Measurements from ENCODE around the gene ABHD11. TPM values are rescaled to one million over a fixed set of nuclear protein-coding genes. Genes with fewer than 3 reads are reported as not detected.

Gene ABHD11
- total and polyA plus RNA-seq, 9 of the 15 experiments (the other 6 are each of a cell fraction or from before 2014, with no cell fraction given), result 7.7 to 44.2 (median 18.9) TPM

- TF ChIP-seq RERE (CRISPR knock-in tag; IDR thresholded peaks at IDR 0.05; ENCODE audit: borderline replicate concordance), result no peak
Observed at GRCh38 chr7:73786588-73786987, 48.0 kb upstream of the ABHD11 start (continued).

GRCh38 chr7:73779517-73779916, 40.9 kb upstream of the ABHD11 start:
- in situ Hi-C loops (cut with MboI), result no loop called here
- no peaks in the 10 kb centered on the region for H3K79me2 ChIP-seq (ENCODE audit: control insufficient read depth, insufficient read depth, low read length)
- CTCF ChIA-PET (ENCODE audit: low intra/inter-chr PET ratio), result interaction anchor here (1.1 kb wide), 1 partner anchor 76 kb away, joined by 3 read pairs; no protein-coding TSS in a partner anchor
- POLR2A ChIA-PET, result no interaction called here
- no peak overlapping the region for H3K9ac ChIP-seq (ENCODE audit: insufficient read depth in 1 of 2, low read depth in 2 of 2, low read length in 2 of 2)
- no peak overlapping the region for H3K4me3 ChIP-seq
- no peaks in the 10 kb centered on the region for H4K20me1 ChIP-seq (replicated peaks; ENCODE audit: control insufficient read depth, insufficient read depth, low read length)
- H3K36me3 ChIP-seq (ENCODE audit: control insufficient read depth, insufficient read depth, low read length), result no peaks in the 10 kb centered on the region
- no peaks in the 10 kb centered on the region for H3K27me3 ChIP-seq (ENCODE audit: control insufficient read depth in 2 of 2, insufficient read depth in 2 of 2, low read length in 2 of 2)
- no peak overlapping the region for H3K4me2 ChIP-seq (ENCODE audit: insufficient read depth, low read length)
- no peaks in the 10 kb centered on the region for H3K9me1 ChIP-seq (ENCODE audit: control insufficient read depth, insufficient read depth, low read length)
- no peak overlapping the region for H3K27ac ChIP-seq (ENCODE audit: extremely low read depth, low read depth, low read length)
- ATAC-seq (no peak), DNase-seq (ENCODE audit: extremely low read depth in 1 of 4, low spot score in 3 of 4) (peak in 1 of 4 experiments; percentile 4), FAIRE-seq (no peak)
- intact Hi-C loops (cut with micrococcal nuclease), result no loop called here
- no TSS peak for BruUV-seq (replicated peaks)
- 78% methylated on average over 1 of the region's 1 CpG for WGBS (ENCODE audit: insufficient coverage, low coverage, missing lambda C conversion rate)
- TF ChIP-seq HMGN3 (IDR thresholded peaks at IDR 0.05; ENCODE audit: borderline replicate concordance, extremely low read depth, insufficient read length, low read depth, low read length) (no peak), JUNB (CRISPR knock-in tag; conservative IDR thresholded peaks at IDR 0.05) (no peak), ATF3 (IDR thresholded peaks at IDR 0.05) (no peak), ATF3 (CRISPR knock-in tag; conservative IDR thresholded peaks at IDR 0.05) (no peak), KLF1 (tag; IDR thresholded peaks at IDR 0.05) (no peak), CHCHD3 (CRISPR knock-in tag; IDR thresholded peaks at IDR 0.05) (no peak), ZNF444 (CRISPR knock-in tag; IDR thresholded peaks at IDR 0.05) (no peak)
- H3K9me3 ChIP-seq (replicated peaks; ENCODE audit: control insufficient read depth, insufficient read depth, low read depth, low read length), result no peaks in the 10 kb centered on the region
- H3K4me1 ChIP-seq (replicated peaks in 1 of 2; ENCODE audit: control insufficient read depth in 2 of 2, insufficient read depth in 2 of 2, low read length in 2 of 2), result peaks cover 9 to 16% of the 10 kb centered on the region in 2 experiments
- no peak overlapping the region for H2AFZ ChIP-seq (ENCODE audit: low read depth, low read length)

Data from K562 (cell line).